ENCODE results near the gene CYLC2.

DNA sequence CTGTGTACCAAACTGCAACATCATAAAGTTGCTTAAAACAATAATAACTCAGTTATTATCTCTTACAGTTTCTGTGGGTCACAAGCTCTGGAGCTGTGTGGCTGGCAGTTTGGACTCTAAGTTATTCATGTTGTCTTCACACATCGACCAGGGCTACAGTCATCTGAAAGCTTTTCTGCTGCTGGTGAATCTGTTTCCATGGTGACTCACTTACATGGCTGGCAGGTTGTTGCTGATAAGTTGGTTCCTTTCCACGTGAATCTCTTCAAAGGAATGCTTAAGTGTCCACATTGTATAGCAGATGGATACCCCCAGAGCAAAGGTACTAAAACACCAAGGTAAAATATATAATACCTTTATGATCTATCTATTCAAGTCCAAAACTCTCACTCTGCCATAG, 44.8 kb upstream of the CYLC2 start:
- TF ChIP-seq, protein P1, sequence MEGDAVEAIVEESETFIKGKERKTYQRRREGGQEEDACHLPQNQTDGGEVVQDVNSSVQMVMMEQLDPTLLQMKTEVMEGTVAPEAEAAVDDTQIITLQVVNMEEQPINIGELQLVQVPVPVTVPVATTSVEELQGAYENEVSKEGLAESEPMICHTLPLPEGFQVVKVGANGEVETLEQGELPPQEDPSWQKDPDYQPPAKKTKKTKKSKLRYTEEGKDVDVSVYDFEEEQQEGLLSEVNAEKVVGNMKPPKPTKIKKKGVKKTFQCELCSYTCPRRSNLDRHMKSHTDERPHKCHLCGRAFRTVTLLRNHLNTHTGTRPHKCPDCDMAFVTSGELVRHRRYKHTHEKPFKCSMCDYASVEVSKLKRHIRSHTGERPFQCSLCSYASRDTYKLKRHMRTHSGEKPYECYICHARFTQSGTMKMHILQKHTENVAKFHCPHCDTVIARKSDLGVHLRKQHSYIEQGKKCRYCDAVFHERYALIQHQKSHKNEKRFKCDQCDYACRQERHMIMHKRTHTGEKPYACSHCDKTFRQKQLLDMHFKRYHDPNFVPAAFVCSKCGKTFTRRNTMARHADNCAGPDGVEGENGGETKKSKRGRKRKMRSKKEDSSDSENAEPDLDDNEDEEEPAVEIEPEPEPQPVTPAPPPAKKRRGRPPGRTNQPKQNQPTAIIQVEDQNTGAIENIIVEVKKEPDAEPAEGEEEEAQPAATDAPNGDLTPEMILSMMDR (conservative IDR thresholded peaks at IDR 0.05; ENCODE audit: low read length), result no peak
- no peak for TF ChIP-seq EZH2phosphoT487 (IDR thresholded peaks at IDR 0.05; ENCODE audit: borderline replicate concordance, low read depth, low read length)
